ENCODE measurements around the gene RAMP1. TPM values are rescaled to one million over a fixed set of nuclear protein-coding genes. Genes with fewer than 3 reads are reported as not detected.

RAMP1 gene
- total RNA-seq, 1 experiment from 2014 or later = 23.4 TPM

- no peaks in the 10 kb centered on the region for H4K20me1 ChIP-seq (ENCODE audit: insufficient read depth)
- intact Hi-C loops (cut with micrococcal nuclease) = no loop called here
- H3K4me3 ChIP-seq (replicated peaks in 1 of 2; ENCODE audit: low read depth in 1 of 2, low read length in 2 of 2) = no peak overlapping the region
- H3K9me2 ChIP-seq (ENCODE audit: insufficient read depth) = no peaks in the 10 kb centered on the region
- no peaks in the 10 kb centered on the region for H3K36me3 ChIP-seq (ENCODE audit: control insufficient read depth in 1 of 2, insufficient read depth in 2 of 2, low read length in 2 of 2)
- no TSS peak for BruUV-seq (replicated peaks)
- no peak for ATAC-seq
- no peak overlapping the region for H3K4me2 ChIP-seq (ENCODE audit: low read length)
- TF ChIP-seq EZH2phosphoT487 (IDR thresholded peaks at IDR 0.05; ENCODE audit: borderline replicate concordance) (no peak), TCF7L2 (IDR thresholded peaks at IDR 0.05; ENCODE audit: borderline replicate concordance, extremely low read depth, insufficient read depth, insufficient read length) (no peak), YY1 (IDR thresholded peaks at IDR 0.05; ENCODE audit: extremely low read depth, insufficient replicate concordance, low read depth, low read length) (no peak), SP1 (IDR thresholded peaks at IDR 0.05; ENCODE audit: low read depth) (no peak), MAX (IDR thresholded peaks at IDR 0.05) (no peak), RAD21 (IDR thresholded peaks at IDR 0.05; ENCODE audit: low read depth) (no peak), EZH2 (IDR thresholded peaks at IDR 0.05) (no peak)
- TF ChIP-seq, protein P1, sequence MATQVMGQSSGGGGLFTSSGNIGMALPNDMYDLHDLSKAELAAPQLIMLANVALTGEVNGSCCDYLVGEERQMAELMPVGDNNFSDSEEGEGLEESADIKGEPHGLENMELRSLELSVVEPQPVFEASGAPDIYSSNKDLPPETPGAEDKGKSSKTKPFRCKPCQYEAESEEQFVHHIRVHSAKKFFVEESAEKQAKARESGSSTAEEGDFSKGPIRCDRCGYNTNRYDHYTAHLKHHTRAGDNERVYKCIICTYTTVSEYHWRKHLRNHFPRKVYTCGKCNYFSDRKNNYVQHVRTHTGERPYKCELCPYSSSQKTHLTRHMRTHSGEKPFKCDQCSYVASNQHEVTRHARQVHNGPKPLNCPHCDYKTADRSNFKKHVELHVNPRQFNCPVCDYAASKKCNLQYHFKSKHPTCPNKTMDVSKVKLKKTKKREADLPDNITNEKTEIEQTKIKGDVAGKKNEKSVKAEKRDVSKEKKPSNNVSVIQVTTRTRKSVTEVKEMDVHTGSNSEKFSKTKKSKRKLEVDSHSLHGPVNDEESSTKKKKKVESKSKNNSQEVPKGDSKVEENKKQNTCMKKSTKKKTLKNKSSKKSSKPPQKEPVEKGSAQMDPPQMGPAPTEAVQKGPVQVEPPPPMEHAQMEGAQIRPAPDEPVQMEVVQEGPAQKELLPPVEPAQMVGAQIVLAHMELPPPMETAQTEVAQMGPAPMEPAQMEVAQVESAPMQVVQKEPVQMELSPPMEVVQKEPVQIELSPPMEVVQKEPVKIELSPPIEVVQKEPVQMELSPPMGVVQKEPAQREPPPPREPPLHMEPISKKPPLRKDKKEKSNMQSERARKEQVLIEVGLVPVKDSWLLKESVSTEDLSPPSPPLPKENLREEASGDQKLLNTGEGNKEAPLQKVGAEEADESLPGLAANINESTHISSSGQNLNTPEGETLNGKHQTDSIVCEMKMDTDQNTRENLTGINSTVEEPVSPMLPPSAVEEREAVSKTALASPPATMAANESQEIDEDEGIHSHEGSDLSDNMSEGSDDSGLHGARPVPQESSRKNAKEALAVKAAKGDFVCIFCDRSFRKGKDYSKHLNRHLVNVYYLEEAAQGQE (IDR thresholded peaks at IDR 0.05; ENCODE audit: low read depth) = no peak
- peaks cover 7 to 10% of the 10 kb centered on the region in 2 experiments for H3K4me1 ChIP-seq (ENCODE audit: control insufficient read depth in 1 of 2, insufficient read depth in 2 of 2, low read length in 2 of 2)
- no peak overlapping the region for H3K9ac ChIP-seq (ENCODE audit: low read length)
- no peak overlapping the region for H2AFZ ChIP-seq (ENCODE audit: low read depth, low read length, poor library complexity, severe bottlenecking)
- DNase-seq (ENCODE audit: low read depth, low spot score) = no peak
- no peaks in the 10 kb centered on the region for H3K9me3 ChIP-seq (ENCODE audit: control insufficient read depth in 1 of 2, insufficient read depth in 1 of 2, low read depth in 1 of 2, low read length in 2 of 2)
- CTCF ChIA-PET = no interaction called here
- no peaks in the 10 kb centered on the region for H3K27me3 ChIP-seq (ENCODE audit: insufficient read depth, low read length)
- H3K79me2 ChIP-seq (ENCODE audit: insufficient read depth, low read length) = no peaks in the 10 kb centered on the region
- no peak overlapping the region for H3K27ac ChIP-seq (ENCODE audit: low read depth, low read length)
- RAD21 ChIA-PET (ENCODE audit: low non-redundant PET in 1 of 2, low total read pairs in 2 of 2, uncharacterized antibody in 2 of 2, unreplicated experiment in 2 of 2) = no interaction called here
- POLR2A ChIA-PET = no interaction called here
Measured at GRCh38 chr2:237917696-237918374, 58.4 kb downstream of the RAMP1 start.
